ENCODE results near the gene GPAM. TPM values are rescaled to one million over a fixed set of nuclear protein-coding genes. Genes with fewer than 3 reads are reported as not detected.
"Not testable (repeated sequence)": the region's sequence is repeated elsewhere in the genome, so short reads cannot be mapped to it uniquely, and the experiment has no call there.

GPAM gene
- 29.7 TPM for total RNA-seq
- long read RNA-seq, full-length matches to known transcripts, result 8 of 21 reads
- long read RNA-seq, partial matches to known transcripts, result 7 of 21 reads
- long read RNA-seq, other reads (novel, unspliced or antisense), result 6 of 21 reads

DNA sequence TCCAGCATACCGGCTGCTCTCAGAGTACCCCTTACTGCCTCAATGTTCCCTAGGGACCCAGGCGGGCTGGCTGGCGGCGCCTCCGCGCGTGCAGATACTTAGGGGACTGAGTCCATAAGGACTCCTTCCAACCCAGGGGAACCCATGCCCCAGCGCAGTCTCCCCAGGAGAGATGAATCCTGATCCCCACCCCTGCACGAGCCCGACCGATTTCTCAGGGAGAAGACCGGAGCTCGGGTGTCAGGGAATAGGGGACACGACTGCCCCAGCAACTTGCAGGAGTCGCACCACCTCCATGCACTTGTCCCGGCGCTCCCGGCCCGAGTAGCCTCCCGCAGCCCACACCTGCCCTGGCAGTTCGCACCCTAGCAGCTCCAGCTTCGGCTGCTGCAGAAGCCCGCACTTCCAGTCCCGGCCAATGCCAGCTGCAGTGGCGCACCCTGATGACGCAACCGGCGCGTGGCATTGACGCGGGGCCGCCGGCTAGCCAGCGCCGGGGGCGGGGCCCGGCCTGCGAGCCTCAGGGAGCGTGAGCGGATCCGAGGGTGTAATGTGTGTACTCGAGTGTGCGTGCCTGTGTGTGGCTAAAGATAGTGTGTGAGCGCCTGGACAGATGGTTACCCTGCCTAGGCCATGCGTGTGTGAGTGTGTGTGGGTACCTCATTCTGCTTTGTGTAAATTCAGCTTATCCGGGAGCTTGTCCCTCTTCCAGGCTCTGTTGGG is at the start of gene GPAM:
Gene GPAM, minus strand, starts transcription at position 437 of the 723 bp plus-strand sequence. CDS start 1,981 bp downstream, outside the sequence.
- DNase-seq, result peak; percentile 98
- peak; percentile 98 for ATAC-seq (ENCODE audit: poor library complexity)
- intact Hi-C loops (cut with DNase I), result loop anchor here (5.0 kb wide), 1 partner anchor 124 kb away; no protein-coding TSS in a partner anchor

- ATAC-seq (ENCODE audit: poor library complexity), result no peak
- DNase-seq, result no peak
- intact Hi-C loops (cut with DNase I), result no loop called here
These were observed 49.1 kb upstream of the GPAM start for GRCh38 chr10:112232670-112233069.

DNA sequence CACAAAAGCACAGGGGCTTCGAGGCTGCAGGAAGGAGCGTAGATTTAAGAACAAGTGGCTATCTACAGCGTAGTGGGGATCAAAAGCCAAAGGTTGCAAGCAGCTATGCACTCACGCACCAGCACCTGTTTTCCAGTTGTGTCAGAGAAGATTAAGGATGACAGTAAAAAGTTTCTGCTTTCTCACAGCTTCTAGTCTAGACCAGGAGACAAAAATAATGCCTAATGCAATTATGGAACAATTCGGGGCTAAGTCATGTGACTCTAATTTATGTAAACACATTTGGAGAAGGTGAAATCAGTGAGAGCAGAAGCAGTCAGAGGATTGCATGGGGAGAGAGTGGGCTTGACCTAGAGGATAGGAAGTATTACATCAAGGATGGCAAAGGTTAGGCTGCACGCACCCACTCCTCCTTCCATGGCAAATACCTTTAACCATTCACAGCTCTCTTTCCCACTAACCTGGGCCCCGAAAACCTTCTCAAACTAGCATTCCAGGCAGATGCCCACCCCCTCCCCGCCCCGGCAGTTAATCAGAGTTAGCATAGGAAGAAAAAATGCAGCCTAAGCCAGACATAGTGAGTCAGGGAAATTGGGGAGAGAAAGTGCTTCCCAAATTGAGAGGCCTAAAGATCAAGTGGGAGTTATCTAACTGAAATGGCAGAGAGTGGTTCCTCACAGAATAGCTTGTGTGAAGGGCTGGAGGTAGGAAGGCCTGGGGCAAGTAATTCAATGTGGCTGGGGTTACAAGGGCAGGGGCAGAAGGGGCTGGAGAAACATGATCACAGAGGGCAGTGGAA is 48.2 kb upstream of the GPAM start:
- no peak for DNase-seq
- no peak for ATAC-seq (ENCODE audit: poor library complexity)
- intact Hi-C loops (cut with DNase I), result no loop called here

GRCh38 chr10:112230325-112230988 is 46.9 kb upstream of the GPAM start:
- DNase-seq (no peak), ATAC-seq (ENCODE audit: poor library complexity) (no peak)
- intact Hi-C loops (cut with DNase I), result no loop called here

DNA sequence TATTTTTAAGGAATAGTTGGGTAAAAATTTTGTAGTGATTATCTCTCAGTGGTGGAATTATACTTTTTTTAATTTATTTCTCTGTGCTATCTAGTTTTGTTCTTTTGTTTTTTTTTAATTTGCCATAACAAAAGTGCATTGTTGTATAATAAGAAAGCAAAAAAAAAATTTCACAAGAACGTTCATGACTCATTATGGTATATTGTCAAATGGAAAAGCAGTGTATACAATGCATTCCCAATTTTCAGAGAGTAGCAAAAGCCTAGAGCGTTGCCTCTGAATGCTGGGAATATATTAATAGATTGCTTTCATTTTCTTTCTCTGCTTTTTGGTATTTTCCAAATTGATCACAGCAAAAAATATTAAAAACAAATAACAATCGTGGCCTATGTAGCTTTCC is 46.3 kb upstream of the GPAM start:
- ATAC-seq (ENCODE audit: poor library complexity), result no peak
- intact Hi-C loops (cut with DNase I), result no loop called here
- DNase-seq, result no peak

GRCh38 chr10:112229096-112229495 is 45.5 kb upstream of the GPAM start:
- intact Hi-C loops (cut with DNase I), result no loop called here
- DNase-seq (no peak), ATAC-seq (ENCODE audit: poor library complexity) (no peak)

GRCh38 chr10:112228366-112229088 is 45.0 kb upstream of the GPAM start:
- intact Hi-C loops (cut with DNase I); ATAC-seq (ENCODE audit: poor library complexity); DNase-seq: not testable (repeated sequence)

DNA sequence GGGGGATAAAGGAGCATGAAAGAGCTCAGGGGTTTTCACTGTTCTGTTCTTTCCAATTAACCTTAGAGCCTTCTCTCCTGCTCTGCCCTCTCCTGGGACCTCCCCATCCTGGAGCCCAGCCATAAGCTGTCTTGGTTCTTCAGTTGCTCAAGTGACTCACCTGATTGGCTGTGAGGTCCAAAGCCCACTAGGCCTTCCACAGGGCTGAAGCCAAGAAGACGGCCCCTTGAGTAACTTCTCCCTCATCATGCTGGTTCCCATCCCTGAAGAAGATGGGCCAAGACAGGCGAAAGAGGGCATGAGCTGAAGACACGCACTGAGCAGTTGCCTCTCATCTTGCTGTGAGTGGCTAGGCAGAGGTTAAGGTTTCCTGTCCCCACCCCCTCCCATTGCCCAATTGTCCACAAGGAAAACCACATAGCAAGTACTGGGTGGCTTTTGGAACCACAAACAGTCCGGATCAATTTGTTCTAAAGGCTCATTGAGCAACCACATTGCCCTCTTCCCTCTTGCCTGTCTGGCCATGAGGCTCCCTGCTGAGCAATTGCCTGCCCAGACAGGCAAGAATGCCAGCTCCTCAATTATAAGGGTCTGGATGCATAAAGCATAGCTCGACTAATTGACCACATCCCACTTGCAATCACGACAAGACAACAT is 43.9 kb upstream of the GPAM start:
- intact Hi-C loops (cut with DNase I), result no loop called here
- ATAC-seq (ENCODE audit: poor library complexity) (no peak), DNase-seq (no peak)

- intact Hi-C loops (cut with DNase I), result no loop called here
- ATAC-seq (ENCODE audit: poor library complexity) (no peak), DNase-seq (no peak)
These were observed 43.1 kb upstream of the GPAM start for GRCh38 chr10:112226439-112227248.

- ATAC-seq (ENCODE audit: poor library complexity) (no peak), DNase-seq (no peak)
- intact Hi-C loops (cut with DNase I), result no loop called here
These were observed 42.3 kb upstream of the GPAM start for GRCh38 chr10:112225771-112226438.

- ATAC-seq (ENCODE audit: poor library complexity), result no peak
- intact Hi-C loops (cut with DNase I), result no loop called here
- no peak for DNase-seq
These were observed 41.5 kb upstream of the GPAM start for GRCh38 chr10:112224933-112225529.

DNA sequence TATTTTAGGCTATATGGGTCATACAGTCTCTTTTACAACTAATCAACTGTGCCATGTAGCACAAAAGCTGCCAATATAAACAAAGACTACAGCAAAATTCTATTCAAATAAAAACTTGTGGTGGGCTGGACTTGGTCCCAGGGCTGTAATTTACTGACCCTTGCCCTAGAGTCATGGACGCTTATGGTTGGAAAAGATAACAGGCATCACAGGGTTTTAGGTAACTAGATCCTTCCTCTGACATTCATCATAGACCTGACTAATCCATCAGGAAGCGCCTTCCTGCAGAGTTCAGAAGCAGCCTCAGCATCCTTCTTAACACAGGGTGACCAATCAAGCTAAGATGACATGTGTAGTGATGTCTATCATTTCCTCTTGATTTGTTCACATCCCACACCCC is 40.2 kb upstream of the GPAM start:
- intact Hi-C loops (cut with DNase I), result no loop called here
- no peak for DNase-seq
- ATAC-seq (ENCODE audit: poor library complexity), result no peak

- intact Hi-C loops (cut with DNase I), result no loop called here
- ATAC-seq (ENCODE audit: poor library complexity) (no peak), DNase-seq (no peak)
These were observed 39.2 kb upstream of the GPAM start for GRCh38 chr10:112222799-112223198.

GRCh38 chr10:112221545-112221944 is 38.0 kb upstream of the GPAM start:
- DNase-seq (no peak), ATAC-seq (ENCODE audit: poor library complexity) (no peak)
- intact Hi-C loops (cut with DNase I), result no loop called here

GRCh38 chr10:112218960-112219359 is 35.4 kb upstream of the GPAM start:
- ATAC-seq (ENCODE audit: poor library complexity) (no peak), DNase-seq (no peak)
- intact Hi-C loops (cut with DNase I), result no loop called here

DNA sequence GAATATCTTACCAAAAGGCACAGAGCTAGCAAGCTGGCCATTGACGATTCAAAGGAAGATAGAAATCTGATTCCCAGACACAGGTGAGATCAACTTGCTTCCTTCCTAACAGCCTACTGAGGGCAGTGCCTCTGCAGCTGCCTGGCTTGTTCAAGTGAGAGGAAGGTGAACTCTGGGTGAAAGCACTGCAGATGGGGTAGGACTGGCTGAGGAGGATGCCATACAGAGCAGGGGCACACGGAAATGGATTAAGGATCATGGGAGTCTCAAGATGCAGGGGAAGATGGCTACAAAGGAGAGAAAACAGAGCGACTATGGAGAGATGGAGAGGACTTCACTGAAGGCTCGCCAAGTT is 34.4 kb upstream of the GPAM start:
- DNase-seq (no peak), ATAC-seq (ENCODE audit: poor library complexity) (no peak)
- intact Hi-C loops (cut with DNase I), result no loop called here

Measured in Right ventricle myocardium superior (tissue), 1 donor.